T-helper 22 cell (primary cell): ENCODE results near the gene LRMDA.
"Not testable (repeated sequence)": the region's sequence is repeated elsewhere in the genome, so short reads cannot be mapped to it uniquely, and the experiment has no call there.

Experiments used
- DNase-seq: peaks from one replicate; pipeline ENCODE4 v3.0.0-alpha.2; 2020; ENCODE audit warnings: low read depth

LRMDA gene

DNA sequence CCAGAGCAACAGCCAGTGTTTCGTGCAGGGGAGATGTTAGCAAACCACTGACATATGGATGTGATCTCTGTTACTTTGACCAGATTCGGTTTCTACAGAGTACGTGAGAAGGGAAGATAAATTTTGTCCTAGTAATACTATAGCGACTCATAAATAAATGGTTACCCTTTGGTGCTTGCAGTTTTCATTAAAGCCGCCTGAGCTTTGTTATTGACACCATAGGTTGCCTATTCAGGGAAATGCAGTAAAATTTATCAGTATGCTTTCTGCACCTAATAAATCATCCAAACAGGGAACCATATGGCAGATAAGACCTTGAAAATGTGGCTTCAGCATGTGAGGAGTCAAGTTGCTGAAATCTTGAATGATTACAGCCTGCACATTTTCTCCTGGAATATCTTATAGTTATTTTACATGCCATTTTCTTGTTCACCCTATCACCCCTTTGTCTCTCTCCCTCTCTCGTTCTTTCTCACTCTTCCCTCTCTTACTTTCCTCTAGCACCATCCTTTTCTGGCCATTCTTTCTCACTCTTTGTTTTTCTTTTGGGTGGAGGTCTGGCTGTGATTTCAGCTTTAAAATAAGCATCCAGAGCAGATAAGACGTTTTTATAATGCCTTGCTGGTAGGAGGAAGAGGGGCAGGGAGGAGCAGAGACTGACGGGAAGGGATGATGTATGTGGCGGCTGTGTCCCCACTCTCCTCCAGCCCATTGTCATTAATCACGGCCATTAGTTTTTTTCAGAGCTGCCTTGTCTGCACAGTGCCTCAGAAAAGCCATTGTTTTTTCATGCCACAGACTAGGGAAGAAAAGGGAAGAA is 182.5 kb downstream of the LRMDA start:
- no peak for DNase-seq

DNA sequence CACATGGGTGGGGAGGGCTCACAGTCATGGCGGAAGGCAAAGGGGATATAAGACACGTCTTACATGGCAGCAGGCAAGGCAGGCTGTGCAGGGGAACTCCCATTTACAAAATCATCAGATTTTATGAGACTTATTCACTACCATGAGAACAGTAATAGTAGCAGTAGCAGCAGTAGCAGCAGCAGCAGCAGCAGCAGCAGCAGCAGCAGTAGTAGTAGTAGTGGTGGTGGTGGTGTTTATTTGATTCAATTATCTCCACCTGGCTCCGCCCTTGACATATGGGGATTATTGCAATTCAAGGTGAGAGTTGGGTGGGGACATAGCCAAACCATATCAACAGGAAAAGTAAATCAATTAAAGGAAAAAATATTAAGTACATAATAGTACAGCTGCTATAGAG is 184.7 kb downstream of the LRMDA start:
- no peak for DNase-seq

DNA sequence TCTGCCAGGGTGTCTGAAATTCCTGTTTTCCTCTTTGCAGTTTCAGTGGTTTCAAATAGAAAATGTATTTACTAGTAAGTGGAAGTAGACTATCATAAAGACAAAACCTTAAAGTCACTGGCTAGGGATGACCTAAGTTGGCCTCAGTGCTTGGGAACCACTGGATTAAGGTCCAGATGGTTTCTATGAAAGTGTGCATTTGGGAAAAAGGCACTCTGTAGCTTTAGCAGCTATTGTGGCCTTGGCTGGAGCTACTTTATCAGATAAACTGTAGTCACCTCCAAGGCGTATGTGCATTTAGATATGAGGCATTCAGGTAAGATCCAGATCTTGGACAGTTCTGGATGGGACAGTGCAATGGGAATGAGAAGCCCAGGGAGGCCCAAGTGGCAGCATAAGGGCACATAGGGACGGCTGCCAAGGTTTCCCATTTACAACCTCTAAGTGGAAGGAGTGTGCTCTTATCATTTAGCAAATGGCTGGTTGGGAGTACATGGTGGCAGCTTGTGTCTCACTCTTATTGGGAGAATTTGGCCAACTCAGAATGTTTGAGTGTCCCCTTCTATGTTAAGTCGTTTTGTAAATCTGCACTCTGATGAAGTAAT is 185.6 kb downstream of the LRMDA start:
- no peak for DNase-seq

DNA sequence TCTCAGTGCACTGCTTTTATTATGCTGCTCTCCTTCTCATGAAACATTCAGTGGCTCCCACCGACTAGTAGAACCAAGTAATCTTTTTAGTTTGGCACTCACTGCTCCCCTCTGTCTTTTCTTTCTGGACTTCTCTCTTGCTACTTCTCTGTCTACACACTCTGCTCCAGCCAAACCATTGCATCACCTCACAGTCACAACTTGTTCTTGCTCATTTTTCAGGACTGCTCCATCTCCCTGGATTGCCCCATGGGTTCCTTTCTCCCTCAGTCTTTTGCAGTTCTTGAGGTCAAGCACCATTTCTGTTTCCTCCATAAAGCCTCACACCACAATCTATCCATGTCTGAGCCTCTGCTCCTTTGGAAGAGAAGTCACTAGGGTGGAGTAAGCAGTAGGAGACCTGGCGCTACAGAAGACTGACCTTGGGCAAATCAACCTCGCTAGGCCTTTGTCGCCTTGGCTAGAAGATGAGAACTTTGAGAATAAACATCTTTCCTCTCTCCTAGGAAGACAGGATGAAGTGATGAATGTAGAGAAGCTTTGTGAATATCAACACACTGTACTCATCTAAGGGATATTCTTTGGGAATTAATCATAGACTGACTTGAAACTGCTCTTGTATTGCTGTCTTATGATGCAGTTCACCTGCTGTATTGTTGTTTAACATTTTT is 186.2 kb downstream of the LRMDA start:
- DNase-seq = no peak

DNA sequence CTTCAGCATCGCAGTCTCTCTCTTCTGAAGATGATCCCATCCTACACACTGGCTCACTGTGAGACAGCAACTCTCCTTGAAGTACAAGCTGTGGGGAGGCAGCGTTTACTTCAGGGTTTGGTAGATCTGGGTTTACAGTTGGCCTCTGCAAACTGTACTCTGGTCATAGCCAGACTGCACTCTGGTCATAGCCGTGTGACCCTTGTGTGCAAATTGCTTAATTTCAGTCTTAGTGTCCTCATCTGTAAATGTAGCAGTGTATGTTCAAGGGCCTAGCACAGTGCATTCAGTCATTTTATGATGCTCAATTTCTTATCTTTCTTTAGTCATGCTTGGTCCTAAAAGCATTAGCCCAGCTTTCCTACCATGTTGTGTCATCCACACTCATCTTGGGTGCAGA is 188.2 kb downstream of the LRMDA start:
- DNase-seq = no peak

DNA sequence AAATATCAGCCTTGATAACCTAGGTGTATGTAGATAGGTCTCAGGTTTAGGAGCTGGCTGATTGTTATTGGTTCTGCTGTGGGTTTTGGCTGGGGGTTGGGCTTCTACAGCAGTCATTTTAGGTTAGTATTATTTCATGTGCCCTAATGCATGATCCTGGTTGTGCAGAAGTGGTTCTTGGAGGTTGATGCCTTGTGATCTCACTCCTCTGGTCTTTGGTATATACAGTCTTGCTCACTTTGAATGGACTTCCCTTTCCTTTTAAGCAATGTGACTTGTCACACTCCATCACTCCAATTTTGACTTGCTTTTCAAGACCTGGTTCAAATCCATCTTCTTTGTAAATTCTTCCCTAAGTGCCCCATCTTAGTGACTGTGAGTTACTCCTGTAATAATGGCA is 188.9 kb downstream of the LRMDA start:
- DNase-seq = no peak

DNA sequence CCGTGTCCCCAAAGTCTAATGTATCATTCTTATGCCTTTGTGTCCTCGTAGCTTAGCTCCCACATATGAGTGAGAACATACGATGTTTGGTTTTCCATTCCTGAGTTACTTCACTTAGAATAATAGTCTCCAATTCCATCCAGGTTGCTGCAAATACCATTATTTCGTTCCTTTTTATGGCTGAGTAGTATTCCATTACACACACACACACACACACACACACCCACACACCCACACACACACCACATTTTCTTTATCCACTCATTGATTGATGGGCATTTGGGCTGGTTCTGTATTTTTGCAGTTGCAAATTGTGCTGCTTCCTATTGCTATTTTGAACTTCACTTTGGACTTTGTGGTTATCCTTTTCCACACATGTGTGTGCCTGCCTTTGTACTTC is 189.6 kb downstream of the LRMDA start:
- DNase-seq = not testable (repeated sequence)

DNA sequence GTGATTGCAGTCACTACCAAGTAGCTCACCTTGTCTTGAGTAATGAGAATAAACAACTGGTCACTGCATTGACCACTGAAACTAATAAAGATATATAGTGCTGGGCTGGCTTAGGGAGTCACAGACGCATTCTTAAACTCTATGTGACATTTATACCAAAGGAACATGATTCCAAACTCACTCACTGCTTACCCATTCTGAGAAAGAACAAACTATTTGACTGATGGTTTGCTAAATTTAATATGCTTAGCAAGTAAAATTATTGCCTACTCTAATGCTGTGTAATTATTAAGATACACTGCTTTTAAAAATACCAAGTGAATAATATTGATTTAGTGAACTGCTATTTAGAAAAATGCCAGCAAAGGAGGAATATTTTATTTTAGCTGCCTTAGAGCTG is 191.1 kb downstream of the LRMDA start:
- DNase-seq = no peak

DNA sequence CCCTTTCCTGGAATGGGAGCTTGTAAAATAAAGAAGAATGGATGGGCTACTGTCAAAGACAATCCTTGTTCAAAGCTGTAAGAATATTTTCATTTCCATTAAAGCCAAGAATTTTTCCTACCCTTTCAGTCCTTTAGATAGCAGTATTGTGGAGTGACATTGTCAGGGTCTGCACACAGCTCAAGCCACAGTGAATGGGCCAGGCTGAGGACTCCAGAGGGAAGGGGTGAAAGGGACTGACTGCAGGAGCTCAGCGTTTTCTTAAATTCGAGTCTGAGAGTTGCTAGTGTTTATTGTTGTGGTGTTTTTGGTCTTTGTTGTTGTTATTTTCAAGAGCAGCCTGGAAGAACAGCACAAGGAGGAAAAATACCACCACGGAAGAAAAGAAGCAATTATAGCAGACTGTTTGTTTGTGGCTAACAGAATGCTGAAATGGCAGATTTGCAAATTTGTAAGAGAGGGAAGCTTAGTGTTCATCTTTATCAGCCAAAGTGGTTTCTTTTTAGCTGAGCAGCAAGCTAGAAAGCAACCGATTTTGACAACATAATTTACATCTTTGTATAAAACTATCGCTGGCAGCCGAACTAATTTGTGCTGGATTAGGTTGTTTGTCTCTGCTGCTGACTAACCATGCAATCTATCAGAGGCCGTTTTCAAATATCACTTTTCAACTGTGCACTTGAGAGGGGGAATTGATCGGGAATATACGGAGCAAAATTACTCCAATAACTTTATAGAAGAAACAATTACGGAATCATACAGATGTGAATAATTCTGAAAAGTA is 192.1 kb downstream of the LRMDA start:
- no peak for DNase-seq

DNA sequence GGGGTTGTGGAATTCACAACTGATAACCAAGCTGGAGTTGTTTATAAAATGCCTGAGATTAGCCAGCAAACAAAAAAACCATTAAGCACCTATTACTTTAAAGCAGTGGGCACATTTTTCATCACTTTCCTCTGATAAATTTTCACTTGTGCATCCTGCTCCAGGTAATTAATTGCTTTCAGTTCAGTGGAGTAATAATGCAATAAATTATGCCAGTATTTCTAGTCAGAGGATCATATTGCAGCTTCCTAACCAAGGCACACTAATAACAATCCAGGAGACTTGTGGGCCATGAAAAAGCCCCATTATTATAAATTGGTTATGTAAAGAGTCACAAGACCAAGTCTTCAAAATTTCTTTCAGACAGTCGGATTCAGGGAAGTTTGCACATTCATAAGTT is 193.2 kb downstream of the LRMDA start:
- no peak for DNase-seq

DNA sequence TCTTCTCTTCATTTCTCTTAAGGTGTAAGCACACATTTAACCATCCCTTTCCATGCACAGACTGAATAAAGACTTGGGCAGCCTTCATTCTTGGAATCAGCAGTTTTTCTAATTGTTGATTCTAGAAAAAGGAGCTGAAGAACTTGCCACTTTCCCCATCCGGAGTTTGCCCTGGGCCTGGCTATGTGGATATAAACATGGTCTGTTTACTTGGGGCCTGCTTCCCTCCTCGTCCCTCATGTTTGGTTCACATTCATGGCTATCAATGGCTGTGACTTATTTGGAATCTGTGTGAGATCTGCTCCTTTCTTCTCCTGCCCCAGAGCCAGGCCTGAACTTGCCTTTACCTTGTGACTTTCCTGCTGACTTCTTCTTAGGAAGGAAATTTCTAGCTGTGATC is 199.3 kb downstream of the LRMDA start:
- DNase-seq = no peak

DNA sequence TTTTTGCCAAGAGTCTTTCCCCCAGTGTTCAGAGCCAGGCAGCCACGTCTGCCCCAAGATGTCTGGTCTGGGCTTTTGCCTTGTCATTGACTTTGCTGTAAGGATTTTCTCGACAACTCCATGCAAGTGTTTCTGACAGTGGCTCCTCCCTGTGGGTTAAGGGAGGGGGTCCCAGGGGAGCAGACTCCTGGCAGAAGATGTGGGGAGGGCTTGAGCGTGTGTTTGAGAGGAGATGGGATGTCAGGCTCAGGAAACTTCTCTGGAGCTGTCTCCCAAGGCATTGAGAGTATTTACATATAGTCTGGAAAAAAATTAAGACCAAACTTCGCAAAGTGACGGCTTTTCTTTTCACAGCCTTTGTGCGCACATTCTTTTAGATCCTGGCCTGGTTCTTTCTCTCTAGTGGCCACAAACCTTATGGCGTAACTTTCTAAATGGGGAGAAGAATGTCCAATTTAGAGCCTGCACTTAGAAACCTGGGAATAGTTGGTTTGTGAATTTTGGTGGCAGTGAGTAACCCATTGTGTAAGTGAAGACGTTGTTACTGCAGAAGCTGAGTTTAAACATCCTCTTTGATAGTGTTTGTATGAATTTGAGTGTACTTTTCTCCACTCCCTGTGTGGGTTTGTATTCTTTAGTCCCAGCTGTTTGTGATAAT is 201.5 kb downstream of the LRMDA start:
- DNase-seq = no peak

DNA sequence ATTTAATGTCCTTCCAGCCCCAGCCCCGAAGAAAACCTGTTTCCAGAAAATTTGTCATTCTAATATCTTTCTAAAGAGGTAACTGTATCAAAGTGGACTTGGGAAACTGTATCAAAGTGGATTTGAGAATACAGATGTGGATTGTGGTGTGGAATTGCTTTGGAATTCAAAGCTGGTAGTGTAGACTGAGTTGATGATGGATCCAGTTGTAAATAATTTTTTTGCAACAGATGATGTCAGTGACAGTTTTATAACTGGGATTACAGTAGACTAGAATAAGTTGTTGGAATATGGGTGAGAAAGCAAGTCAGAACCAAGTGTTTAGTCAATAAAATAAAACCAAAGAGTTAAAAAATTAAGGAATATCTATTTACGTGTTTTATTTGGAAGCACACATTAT is 202.1 kb downstream of the LRMDA start:
- no peak for DNase-seq

DNA sequence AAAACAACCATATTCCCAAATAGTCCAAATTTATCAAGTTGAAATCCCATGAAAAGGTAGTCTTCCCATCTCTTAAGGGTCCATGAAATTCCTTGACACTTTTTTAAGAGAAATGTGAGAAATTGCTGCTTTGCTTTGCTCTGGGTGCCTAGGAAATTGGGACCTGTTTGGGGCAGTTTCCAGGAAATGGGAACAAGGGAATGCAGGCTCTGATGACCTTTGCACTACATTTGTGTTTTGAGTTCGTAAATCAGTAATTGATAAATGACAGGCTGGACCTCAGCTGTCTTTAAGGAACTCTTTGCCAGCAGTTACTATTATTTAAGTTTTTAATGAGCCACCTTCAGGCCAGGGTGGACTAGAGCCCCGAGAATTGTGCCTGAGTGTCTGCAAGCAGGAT is 203.5 kb downstream of the LRMDA start:
- DNase-seq = no peak

DNA sequence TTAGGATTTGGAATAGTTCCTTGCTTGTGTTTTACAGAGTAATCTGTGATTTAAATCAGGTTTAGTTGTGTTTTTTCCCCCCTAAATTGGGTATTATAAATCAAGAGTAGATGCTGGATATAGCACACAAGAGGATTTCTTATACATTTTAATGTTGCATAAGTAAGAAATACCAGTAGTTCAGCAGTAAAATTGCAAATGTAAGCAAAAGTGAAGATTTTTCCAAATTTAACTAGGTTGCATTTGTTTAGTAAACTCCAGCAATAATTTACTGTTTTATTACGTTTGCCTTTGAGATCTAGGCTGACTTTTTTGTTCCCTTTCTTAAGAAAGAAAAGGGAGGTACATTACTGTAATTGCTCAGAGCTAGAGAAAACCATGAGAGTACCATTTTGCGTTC is 207.3 kb downstream of the LRMDA start:
- no peak for DNase-seq

DNA sequence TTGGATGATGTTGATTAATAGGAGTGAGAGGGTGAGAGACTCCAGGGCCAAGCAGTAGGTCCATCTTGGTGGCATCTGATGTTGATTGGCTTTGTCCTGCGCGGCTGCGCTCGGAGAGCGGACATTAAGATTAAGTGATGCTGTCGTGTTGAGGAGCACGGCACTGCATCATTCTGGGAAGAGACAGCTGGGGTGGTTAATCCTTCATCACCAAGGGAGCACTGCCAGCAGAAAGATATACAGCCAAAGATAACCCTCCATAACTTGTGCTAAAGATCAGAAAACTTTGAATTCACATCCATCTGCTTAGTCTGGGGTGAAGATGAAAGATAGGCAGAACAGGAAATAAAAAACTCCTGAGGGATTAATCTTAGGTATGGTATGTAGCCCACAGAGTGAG is 208.3 kb downstream of the LRMDA start:
- DNase-seq = no peak

DNA sequence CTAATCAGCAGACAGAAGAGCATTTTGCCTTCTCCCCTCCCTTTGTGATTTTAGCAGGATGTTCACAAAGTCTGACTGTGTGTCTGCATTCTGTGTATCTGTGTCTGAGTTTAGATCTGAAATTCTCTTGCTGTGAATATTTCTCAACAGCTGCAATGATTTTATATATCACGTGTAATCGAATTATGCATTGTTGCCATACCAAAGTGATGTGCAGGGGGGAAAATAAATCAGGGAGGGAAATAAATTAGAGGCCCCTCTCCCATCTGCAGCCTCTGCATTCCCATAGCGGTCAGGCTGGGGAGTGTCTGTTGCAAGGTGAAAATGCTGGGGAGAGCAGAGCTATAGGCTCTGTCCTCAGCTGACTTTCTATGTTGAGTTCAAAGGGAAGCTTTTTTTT is 209.0 kb downstream of the LRMDA start:
- DNase-seq = no peak

DNA sequence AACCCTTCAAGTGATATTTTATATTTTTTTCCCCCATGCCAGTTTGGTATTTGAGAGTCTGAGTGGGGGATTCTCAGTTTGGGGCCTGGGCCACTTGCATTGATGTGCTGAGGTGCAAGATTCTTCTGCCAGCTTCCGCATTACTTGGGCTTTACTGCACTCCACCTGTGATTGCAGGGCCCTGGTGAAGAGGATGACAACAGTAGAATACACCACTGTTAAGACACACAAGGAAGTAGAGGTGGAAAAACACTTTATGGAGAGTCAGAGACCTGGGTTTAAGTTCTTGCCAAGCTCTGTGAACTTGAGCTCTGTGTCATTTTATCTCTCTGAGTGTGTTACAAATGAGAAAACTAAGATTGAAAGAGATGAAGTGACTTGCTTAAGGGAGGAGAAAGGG is 209.4 kb downstream of the LRMDA start:
- DNase-seq = no peak

DNA sequence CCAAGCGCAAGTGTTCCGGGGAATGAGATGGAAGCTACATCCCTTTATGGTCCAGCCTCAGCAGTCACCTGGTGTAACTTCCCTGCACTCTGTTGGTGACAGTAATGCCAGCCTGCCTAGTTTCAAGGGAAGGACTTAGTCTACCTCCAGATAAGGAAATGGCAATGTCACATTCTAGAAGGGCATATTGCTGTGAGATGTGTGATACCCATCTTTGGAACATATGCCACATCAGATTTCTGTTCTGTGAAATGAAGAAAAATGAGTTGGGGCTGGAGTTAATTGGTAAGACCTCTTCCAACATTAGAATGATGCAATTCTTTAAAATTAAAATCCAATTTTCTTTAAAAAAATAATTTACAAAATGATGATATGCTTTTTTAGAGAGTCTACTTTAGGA is 212.0 kb downstream of the LRMDA start:
- DNase-seq = no peak

DNA sequence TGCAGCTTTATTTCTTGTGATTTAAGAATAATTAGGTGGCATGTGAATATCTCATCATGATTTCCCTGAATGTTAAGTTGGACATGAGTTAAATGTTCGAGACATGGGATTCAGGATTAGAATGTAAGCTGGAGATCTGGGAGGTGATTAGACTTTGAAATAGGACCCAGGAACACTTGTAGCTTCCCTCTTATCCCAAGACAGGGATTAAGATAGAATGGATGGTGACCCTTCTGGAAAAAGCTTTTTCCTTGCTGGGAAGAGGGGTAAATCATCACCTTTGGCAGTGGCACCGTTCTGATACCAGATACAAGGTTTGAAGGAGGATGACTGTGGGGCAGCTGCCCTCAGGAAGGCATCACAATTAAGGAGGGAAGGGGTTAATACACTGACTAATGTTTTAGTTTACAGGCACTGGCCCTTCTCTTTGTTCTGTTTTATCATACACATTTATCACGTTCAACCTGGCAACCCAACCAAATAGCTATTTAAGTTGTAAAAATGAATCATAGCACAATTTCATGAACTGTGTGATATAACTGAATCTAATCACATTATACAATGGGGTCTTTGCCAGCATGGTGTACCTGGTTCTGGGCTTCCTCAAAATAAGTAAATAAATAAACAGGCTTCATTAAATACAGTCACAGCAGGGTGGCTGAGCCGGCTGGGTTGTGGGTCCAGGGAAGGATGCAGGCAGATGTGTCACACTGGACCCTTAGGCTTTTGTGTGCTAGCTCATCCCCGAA is 212.7 kb downstream of the LRMDA start:
- no peak for DNase-seq

DNA sequence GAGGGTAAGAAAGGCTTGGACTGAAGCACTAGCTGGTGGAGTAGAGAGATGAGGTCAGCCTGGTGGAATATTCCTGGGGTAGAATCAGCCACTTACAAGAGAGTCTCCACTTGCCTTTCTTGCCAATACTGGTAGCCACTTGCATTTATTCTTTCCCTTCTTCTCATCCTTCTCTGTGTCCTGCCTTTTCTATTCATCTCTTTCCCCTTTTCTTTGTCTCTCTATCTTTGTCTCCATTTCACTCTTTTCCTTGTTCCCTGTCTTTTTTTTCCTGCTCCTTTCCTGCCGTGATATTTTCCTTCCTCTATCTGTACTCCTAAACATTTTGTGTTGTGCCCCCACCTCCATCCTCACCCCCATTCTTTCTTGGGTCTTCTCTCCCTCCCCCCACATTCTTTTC is 214.3 kb downstream of the LRMDA start:
- DNase-seq = no peak
